GM13977 (cell line): ENCODE data around the gene INPPL1.

Experiments
- DNase-seq: peaks from one replicate; pipeline ENCODE4 v3.0.0; 2012; ENCODE audit warnings: low spot score
- in situ Hi-C: fragments of 300-500 bp; cut with MboI; formaldehyde crosslinking; loops from one replicate; pipeline ENCODE4 v1.12.0; 2022; ENCODE audit warnings: low sequenced_read_pairs, low pct_unique_long_range_greater_than_20kb, mixed read lengths, inconsistent platforms; ENCODE audit not compliant: unreplicated experiment
- TF ChIP-seq, protein P1 (sequence below): IDR thresholded peaks from 2 replicates; pipeline ENCODE4 v1.5.1; 2012; ENCODE audit warnings: mild to moderate bottlenecking, control low read depth; ENCODE audit not compliant: insufficient read depth; ENCODE audit errors: extremely low read depth, missing control alignments

Gene INPPL1

DNA sequence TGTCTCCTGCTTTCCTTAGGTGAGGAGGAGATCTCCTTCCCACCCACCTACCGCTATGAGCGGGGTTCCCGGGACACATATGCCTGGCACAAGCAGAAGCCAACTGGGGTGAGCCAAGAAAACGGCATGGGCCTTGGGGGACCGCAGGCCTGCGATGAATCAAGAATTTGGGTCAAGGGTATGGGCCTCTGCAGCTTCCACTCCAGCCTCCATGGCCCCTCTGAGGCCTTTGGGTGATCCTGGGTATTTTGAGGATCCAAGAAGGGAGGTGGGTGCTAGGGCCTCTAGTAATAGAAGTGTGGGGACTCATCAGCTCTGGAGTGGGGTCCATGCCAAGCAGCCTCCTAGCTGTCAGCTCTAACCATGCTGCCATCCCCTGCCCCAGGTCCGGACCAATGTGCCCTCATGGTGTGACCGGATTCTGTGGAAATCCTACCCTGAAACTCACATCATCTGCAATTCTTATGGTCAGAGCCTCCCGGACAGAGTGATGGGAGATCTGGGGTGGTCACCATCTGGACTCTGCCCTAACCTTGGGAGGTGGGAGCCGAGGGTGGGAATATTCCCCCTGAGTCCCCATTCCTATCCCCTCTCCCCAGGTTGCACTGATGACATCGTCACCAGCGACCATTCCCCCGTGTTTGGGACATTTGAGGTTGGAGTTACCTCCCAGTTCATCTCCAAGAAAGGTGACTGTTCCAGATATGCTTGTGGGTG is 8.6 kb downstream of the INPPL1 start:
- in situ Hi-C loops, result no loop called here
- TF ChIP-seq, protein P1, sequence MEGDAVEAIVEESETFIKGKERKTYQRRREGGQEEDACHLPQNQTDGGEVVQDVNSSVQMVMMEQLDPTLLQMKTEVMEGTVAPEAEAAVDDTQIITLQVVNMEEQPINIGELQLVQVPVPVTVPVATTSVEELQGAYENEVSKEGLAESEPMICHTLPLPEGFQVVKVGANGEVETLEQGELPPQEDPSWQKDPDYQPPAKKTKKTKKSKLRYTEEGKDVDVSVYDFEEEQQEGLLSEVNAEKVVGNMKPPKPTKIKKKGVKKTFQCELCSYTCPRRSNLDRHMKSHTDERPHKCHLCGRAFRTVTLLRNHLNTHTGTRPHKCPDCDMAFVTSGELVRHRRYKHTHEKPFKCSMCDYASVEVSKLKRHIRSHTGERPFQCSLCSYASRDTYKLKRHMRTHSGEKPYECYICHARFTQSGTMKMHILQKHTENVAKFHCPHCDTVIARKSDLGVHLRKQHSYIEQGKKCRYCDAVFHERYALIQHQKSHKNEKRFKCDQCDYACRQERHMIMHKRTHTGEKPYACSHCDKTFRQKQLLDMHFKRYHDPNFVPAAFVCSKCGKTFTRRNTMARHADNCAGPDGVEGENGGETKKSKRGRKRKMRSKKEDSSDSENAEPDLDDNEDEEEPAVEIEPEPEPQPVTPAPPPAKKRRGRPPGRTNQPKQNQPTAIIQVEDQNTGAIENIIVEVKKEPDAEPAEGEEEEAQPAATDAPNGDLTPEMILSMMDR, result no peak
- peak; percentile 9 for DNase-seq

DNA sequence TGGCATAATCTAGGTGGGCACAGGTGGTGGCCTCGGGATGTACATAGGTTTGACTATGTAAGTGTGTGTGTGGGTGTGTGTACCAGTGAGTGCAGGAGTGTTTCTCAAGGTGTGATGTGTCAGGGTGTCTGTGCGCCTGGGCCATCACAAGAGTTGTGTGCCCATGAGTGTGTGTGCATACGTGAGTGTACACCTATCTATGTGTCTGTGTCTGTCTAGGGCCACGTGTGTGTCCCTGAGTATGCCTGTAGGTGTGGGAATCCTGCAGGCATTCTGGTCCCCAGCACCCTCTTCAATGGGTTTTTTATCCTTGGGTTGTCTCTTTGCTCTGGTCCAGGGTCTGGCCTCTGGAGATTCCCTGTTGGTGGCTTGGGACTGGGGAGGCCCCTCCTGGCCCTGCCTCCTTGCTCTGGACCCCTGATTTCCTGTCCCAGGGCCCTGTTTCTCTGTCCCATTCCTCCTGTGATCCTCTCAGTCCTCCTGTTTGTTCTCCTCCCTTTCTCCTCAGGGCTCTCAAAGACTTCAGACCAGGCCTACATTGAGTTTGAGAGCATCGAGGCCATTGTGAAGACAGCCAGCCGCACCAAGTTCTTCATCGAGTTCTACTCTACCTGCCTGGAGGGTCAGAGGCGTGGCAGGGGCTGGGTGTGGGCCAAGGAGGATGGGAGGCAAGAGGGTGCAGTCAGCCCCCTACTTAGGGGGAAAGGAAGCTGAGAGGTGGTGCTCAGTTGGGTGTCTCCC is 9.4 kb downstream of the INPPL1 start:
- TF ChIP-seq, protein P1, result no peak
- DNase-seq, result peak; percentile 15
- in situ Hi-C loops, result no loop called here

DNA sequence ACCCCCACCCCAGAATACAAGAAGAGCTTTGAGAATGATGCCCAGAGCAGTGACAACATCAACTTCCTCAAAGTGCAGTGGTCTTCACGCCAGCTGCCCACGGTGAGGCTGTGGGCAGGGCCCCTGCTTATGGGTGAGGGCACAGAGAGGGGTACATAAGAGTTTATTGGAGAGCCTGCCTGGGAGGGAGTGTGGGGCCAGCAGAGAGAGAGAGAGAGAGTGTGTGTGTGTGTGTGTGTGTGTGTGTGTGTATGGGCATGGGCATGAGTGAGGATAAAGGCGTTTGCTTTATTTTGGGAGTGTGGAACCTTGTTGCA is 9.9 kb downstream of the INPPL1 start:
- in situ Hi-C loops, result no loop called here
- TF ChIP-seq, protein P1, result no peak
- peak; percentile 17 for DNase-seq

DNA sequence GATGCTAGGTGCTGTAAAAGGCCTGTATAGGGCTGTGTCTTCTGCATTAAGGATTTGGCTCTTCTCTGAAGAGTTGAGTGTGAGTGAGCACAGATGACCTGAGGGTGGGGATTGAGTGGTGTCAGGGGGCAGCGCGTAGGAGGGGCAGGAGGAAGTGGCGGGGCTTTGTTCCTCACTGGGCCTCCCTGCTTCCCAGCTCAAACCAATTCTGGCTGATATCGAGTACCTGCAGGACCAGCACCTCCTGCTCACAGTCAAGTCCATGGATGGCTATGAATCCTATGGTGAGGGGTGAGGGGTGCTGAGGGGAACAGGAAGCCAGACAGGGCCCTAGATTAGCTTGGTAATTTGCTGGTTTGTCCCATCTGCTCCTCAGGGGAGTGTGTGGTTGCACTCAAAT is 10.4 kb downstream of the INPPL1 start:
- DNase-seq, result peak; percentile 23
- in situ Hi-C loops, result no loop called here
- TF ChIP-seq, protein P1, result no peak

DNA sequence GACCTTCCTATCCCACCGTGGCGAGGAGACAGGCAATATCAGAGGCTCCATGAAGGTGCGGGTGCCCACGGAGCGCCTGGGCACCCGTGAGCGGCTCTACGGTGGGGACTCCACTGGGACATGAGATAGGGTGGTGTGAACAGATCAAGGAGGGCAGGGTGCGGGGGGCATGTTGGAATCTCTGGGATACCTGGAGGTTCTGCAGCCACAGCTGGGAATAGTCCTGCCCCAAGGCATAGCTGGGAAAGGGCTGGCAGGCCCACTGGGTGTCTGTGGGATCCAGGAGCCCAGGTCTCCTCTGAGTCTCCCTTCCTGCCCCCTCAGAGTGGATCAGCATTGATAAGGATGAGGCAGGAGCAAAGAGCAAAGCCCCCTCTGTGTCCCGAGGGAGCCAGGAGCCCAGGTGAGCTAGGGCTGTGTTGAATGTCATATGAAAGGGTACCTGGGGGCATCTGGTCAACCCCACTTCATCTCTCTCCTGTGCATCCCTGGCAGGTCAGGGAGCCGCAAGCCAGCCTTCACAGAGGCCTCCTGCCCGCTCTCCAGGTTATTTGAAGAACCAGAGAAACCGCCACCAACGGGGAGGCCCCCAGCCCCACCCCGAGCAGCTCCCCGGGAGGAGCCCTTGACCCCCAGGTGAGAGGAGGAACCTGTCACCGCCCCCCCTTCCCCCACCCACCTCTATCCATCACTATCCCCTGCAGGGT is 10.9 kb downstream of the INPPL1 start:
- DNase-seq, result peak; percentile 21
- TF ChIP-seq, protein P1, result no peak
- in situ Hi-C loops, result no loop called here

DNA sequence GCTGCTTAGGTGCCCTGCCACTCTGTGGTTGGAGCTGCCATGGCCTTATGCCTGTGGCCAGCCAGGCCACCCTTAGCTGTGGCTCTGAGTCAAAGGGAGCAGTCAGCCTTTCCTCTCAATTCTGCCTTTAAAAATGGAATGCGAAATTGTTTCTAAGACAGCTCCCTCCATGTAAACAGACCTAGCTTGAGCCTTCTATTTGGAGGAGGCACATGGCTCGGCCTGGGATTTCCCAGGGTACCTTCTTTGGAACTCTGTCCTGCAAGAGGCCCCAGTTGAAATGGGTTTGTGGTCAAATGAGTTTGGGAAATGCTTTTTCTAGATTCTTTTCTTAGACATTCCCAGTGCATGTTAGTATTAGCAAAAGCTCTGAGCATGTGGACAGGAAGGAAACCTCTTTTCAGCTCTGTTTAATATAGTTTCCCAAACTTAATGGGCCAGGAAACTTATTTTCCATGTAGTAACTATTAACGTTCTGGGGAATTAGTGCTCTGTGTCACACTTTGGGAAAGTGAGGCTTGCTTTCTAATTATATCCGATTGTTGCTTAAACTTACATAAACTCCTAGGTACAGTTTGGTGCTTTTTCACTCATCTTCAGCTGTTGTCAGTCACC is 11.6 kb downstream of the INPPL1 start:
- TF ChIP-seq, protein P1, result no peak
- in situ Hi-C loops, result no loop called here
- peak; percentile 7 for DNase-seq
